C1 segment of cervical spinal cord (tissue), 14 donors: ENCODE data around the gene DMRTA2.
A peak's percentile ranks its signal among the peaks of the same experiment; 100 is the strongest.
"Not testable (repeated sequence)": the region's sequence is repeated elsewhere in the genome, so short reads cannot be mapped to it uniquely, and the experiment has no call there.

Experiments used
- DNase-seq, 14 donors: peaks; one replicate each; lab custom pipeline; 2025; lab: John Stamatoyannopoulos, UW

The DMRTA2 gene

GRCh38 chr1:50393522-50394120 lies 29.6 kb downstream of the DMRTA2 start:
- no peak for DNase-seq

- not testable (repeated sequence) for DNase-seq
Observed at GRCh38 chr1:50381551-50381950, 41.7 kb downstream of the DMRTA2 start.

- DNase-seq: no peak
Observed at GRCh38 chr1:50378770-50379169, 44.5 kb downstream of the DMRTA2 start.

DNA sequence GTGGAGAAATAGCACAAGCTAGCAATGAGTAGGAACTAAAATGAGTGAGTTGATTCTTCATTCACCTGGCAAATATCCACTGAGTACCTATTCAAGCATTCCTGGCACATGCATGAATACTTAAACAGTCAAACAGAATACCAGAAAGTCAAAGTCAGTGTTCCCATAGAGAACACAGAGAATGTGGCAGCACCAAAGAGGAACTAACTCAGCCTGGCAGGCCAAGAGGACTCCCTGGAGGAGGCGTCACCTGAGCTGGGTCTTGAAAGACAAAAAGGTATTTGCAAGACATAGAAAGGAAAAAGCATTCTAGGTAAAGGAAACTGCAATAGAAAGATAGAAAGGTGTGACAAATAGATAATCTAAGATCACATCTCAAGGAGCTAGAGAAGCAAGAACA lies 49.7 kb downstream of the DMRTA2 start:
- no peak for DNase-seq

DNA sequence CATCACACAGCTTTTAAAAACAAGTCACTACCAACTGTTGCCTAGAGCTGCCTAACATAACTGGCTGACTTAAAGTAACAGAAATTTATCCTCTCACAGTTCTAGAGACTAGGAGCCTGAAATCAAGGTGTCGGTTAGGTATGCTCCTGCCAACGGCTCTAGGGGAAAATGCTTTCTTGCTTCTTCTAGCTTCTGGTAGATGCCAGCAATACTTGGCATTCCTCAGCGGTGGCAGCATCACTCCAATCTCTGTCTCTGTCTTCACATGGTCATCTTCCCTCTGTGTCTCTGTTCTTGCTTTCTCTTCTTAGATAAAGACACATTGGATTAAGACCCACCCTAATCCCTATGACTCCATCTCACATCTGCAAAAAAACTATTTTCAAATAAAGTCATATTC lies 51.5 kb downstream of the DMRTA2 start:
- DNase-seq: no peak

GRCh38 chr1:50369830-50370229 lies 53.4 kb downstream of the DMRTA2 start:
- DNase-seq: no peak

GRCh38 chr1:50369008-50369634 lies 54.1 kb downstream of the DMRTA2 start:
- no peak for DNase-seq

GRCh38 chr1:50368179-50369007 lies 54.9 kb downstream of the DMRTA2 start:
- DNase-seq: peak in 5 of 14 donors; percentile 1 to 32 (median 10)
